ENCODE measurements around the gene AGMO. TPM values are rescaled to one million over a fixed set of nuclear protein-coding genes. Genes with fewer than 3 reads are reported as not detected.

AGMO gene
- total and polyA plus RNA-seq, 10 of the 15 experiments (the other 5 are each of a cell fraction or from before 2014, with no cell fraction given) = 0.11 to 0.29 TPM; not detected in 8

- TF ChIP-seq, protein P1, sequence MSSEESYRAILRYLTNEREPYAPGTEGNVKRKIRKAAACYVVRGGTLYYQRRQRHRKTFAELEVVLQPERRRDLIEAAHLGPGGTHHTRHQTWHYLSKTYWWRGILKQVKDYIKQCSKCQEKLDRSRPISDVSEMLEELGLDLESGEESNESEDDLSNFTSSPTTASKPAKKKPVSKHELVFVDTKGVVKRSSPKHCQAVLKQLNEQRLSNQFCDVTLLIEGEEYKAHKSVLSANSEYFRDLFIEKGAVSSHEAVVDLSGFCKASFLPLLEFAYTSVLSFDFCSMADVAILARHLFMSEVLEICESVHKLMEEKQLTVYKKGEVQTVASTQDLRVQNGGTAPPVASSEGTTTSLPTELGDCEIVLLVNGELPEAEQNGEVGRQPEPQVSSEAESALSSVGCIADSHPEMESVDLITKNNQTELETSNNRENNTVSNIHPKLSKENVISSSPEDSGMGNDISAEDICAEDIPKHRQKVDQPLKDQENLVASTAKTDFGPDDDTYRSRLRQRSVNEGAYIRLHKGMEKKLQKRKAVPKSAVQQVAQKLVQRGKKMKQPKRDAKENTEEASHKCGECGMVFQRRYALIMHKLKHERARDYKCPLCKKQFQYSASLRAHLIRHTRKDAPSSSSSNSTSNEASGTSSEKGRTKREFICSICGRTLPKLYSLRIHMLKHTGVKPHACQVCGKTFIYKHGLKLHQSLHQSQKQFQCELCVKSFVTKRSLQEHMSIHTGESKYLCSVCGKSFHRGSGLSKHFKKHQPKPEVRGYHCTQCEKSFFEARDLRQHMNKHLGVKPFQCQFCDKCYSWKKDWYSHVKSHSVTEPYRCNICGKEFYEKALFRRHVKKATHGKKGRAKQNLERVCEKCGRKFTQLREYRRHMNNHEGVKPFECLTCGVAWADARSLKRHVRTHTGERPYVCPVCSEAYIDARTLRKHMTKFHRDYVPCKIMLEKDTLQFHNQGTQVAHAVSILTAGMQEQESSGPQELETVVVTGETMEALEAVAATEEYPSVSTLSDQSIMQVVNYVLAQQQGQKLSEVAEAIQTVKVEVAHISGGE (CRISPR knock-in tag; IDR thresholded peaks at IDR 0.05) = no peak
- TF ChIP-seq SMAD1 (IDR thresholded peaks at IDR 0.05; ENCODE audit: low read depth, partially characterized antibody) = no peak
- no peak for TF ChIP-seq ZBED1 (IDR thresholded peaks at IDR 0.05; ENCODE audit: borderline replicate concordance)
- no peak for TF ChIP-seq HCFC1 (IDR thresholded peaks at IDR 0.05; ENCODE audit: low read length)
- no peak for TF ChIP-seq E2F8 (IDR thresholded peaks at IDR 0.05; ENCODE audit: low read depth, partially characterized antibody)
- TF ChIP-seq NFIC (IDR thresholded peaks at IDR 0.05; ENCODE audit: low read depth, low read length) = no peak
- TF ChIP-seq IKZF2 (IDR thresholded peaks at IDR 0.05) = no peak
- no peak for TF ChIP-seq POLR2AphosphoS5 (IDR thresholded peaks at IDR 0.05; ENCODE audit: low read length)
Observed at GRCh38 chr7:15433151-15433550, 128.7 kb downstream of the AGMO start (continued).

Data from GM12878 (cell line).